CD4-positive, alpha-beta memory T cell (primary cell): ENCODE results near the gene GPR52. TPM values are rescaled to one million over a fixed set of nuclear protein-coding genes. Genes with fewer than 3 reads are reported as not detected.

Experiments used
- CTCF ChIA-PET: fragments of 350-600 bp; sonication (Branson Sonifier 250); formaldehyde crosslinking; loops from one replicate; lab custom pipeline; 2021; ENCODE audit warnings: inconsistent platforms; ENCODE audit not compliant: partially characterized antibody; lab: Charles Lee
- POLR2A ChIA-PET: fragments of 350-600 bp; sonication (Branson Sonifier 250); formaldehyde crosslinking; loops from one replicate; lab custom pipeline; 2021; ENCODE audit not compliant: partially characterized antibody; lab: Charles Lee
- DNase-seq, 5 donors: peaks; one replicate each; pipeline versions ENCODE4 v3.0.0 to v3.0.0-alpha.2; 2020 to 2022; ENCODE audit warnings: mixed read lengths in 1 of 5
- H3K27ac ChIP-seq: one replicate; pipeline ENCODE4 v1.7.0; 2013; ENCODE audit warnings: low read depth, low read length
- H3K27me3 ChIP-seq: 2 replicates; pipeline ENCODE4 v1.7.0; 2013; ENCODE audit warnings: mild to moderate bottlenecking, low read length, moderate library complexity; ENCODE audit not compliant: insufficient read depth
- H3K36me3 ChIP-seq: 2 replicates; pipeline ENCODE4 v1.7.0; 2013; ENCODE audit warnings: mild to moderate bottlenecking, low read length, moderate library complexity; ENCODE audit not compliant: insufficient read depth
- H3K4me1 ChIP-seq: 2 replicates; pipeline ENCODE4 v1.7.0; 2013; ENCODE audit warnings: mild to moderate bottlenecking, low read length, moderate library complexity; ENCODE audit not compliant: insufficient read depth
- H3K4me3 ChIP-seq, 2 donors: one replicate each; pipeline ENCODE4 v1.7.0; 2013; ENCODE audit warnings: low read length in 2 of 2, mild to moderate bottlenecking in 1 of 2
- H3K9me3 ChIP-seq, 2 donors: one replicate each; pipeline ENCODE4 v1.7.0; 2013; ENCODE audit warnings: low read length in 2 of 2, control low read depth in 1 of 2; ENCODE audit not compliant: control insufficient read depth in 1 of 2
- H3K27ac Mint-ChIP-seq, 7 donors: one replicate each; pipeline ENCODE4 v1.8.0; 2020 to 2021; ENCODE audit warnings: mixed read lengths in 7 of 7, mild to moderate bottlenecking in 6 of 7, inconsistent platforms in 3 of 7, moderate library complexity in 3 of 7
- H3K27me3 Mint-ChIP-seq, 2 donors: one replicate each; pipeline ENCODE4 v1.8.0; 2020 to 2021; ENCODE audit warnings: mixed read lengths in 2 of 2
- H3K36me3 Mint-ChIP-seq, 2 donors: one replicate each; pipeline ENCODE4 v1.8.0; 2020 to 2021; ENCODE audit warnings: mixed read lengths in 2 of 2, inconsistent platforms in 1 of 2, mild to moderate bottlenecking in 1 of 2
- H3K4me1 Mint-ChIP-seq, 4 donors: one replicate each; pipeline ENCODE4 v1.8.0; 2020 to 2021; ENCODE audit warnings: mixed read lengths in 4 of 4, mild to moderate bottlenecking in 1 of 4
- H3K4me3 Mint-ChIP-seq, 8 donors: one replicate each; pipeline ENCODE4 v1.8.0; 2020 to 2021; ENCODE audit warnings: mixed read lengths in 8 of 8, mild to moderate bottlenecking in 7 of 8, moderate library complexity in 6 of 8, inconsistent platforms in 3 of 8
- H3K9me3 Mint-ChIP-seq, 8 donors: one replicate each; pipeline ENCODE4 v1.8.0; 2020 to 2021; ENCODE audit warnings: mixed read lengths in 8 of 8, mild to moderate bottlenecking in 5 of 8, inconsistent platforms in 3 of 8, moderate library complexity in 1 of 8
- intact Hi-C: fragments of 100-400 bp; cut with micrococcal nuclease; formaldehyde crosslinking; loops from one replicate; pipeline ENCODE4 v1.15.1; 2023
- polyA plus RNA-seq, 2 donors: library from polyadenylated mRNA; unstranded; fragments of 300-500 nt; fragmentation: Illumina TruSeq; gene quantifications; one replicate each; pipeline ENCODE4 v1.2.3, GENCODE V29; 2021
- total RNA-seq, 2 experiments: library from RNA; stranded (reverse); gene quantifications; one replicate each; pipeline ENCODE4 v1.2.3, GENCODE V29; 2021

GPR52 gene
- total and polyA plus RNA-seq, 4 experiments from 2014 or later, result 1.6 to 3.4 TPM; not detected in 2

DNA sequence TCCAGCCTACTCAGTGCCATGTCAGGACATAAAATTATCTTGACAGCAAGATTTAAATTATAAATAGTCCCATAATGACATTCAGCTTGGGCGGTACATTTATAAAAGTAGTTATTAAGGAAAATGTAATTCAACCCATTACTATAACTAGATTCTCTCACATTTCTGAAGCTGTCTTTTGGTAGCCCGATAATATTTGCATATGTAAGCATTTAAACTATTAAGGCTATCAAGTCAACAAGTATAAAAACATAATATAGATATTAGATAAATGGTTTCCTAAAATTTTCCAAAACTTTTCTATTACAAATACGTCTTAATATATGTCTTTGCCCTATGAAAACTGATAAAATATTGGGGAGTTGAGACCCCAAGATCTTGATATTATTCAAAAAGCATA, 21.6 kb upstream of the GPR52 start:
- H3K36me3 Mint-ChIP-seq, result peaks cover 0 to 6% of the 10 kb centered on the region in 2 donors
- ChIA-PET CTCF (no interaction called here), POLR2A (no interaction called here)

GRCh38 chr1:174428033-174428432, 19.7 kb upstream of the GPR52 start:
- Histone ChIP-seq H3K9me3 (no peaks in the 10 kb centered on the region), H3K27me3 (no peaks in the 10 kb centered on the region), H3K27ac (no peak overlapping the region), H3K4me3 (no peak overlapping the region), H3K4me1 (no peaks in the 10 kb centered on the region), H3K36me3 (no peaks in the 10 kb centered on the region)
- Mint-ChIP-seq H3K27ac (no peak overlapping the region), H3K4me1 (peaks cover 2 to 11% (median 8%) of the 10 kb centered on the region in 4 donors), H3K36me3 (no peaks in the 10 kb centered on the region), H3K4me3 (no peak overlapping the region), H3K9me3 (no peaks in the 10 kb centered on the region), H3K27me3 (no peaks in the 10 kb centered on the region)
- no peak for DNase-seq
- intact Hi-C loops, result no loop called here
- ChIA-PET POLR2A (no interaction called here), CTCF (no interaction called here)

More for the DNA sequence above, 21.6 kb upstream of the GPR52 start:
- Mint-ChIP-seq H3K27ac (no peak overlapping the region), H3K27me3 (no peaks in the 10 kb centered on the region), H3K4me1 (peaks cover 2 to 9% (median 8%) of the 10 kb centered on the region in 4 donors), H3K4me3 (no peak overlapping the region), H3K9me3 (no peaks in the 10 kb centered on the region)
- no peaks in the 10 kb centered on the region for H3K9me3 ChIP-seq
- no peaks in the 10 kb centered on the region for H3K36me3 ChIP-seq
- H3K4me1 ChIP-seq, result no peaks in the 10 kb centered on the region
- H3K27me3 ChIP-seq, result no peaks in the 10 kb centered on the region
- intact Hi-C loops, result no loop called here
- no peak overlapping the region for H3K27ac ChIP-seq
- no peak for DNase-seq
- no peak overlapping the region for H3K4me3 ChIP-seq

DNA sequence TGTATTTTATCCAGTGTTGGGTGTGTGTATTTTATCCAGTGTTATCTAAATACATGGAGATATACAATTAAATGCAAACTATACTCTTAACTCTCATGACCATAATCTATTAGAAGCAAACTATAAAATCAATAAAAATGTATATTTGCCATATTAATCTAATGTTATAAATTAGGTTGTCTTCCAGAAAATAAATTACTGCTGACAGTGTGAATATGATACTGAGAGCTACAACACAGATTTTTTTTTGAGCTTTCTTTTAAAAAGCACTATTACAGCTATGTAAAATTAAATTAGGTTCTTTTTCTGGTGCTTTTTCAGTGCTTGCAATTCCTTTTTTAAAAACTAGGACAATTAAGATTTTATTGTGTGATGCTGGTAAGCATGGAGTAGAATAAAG, 19.0 kb upstream of the GPR52 start:
- no peak overlapping the region for H3K27ac Mint-ChIP-seq
- no peaks in the 10 kb centered on the region for H3K36me3 ChIP-seq
- no peak for DNase-seq
- ChIA-PET CTCF (no interaction called here), POLR2A (no interaction called here)
- no peaks in the 10 kb centered on the region for H3K36me3 Mint-ChIP-seq
- H3K4me3 ChIP-seq, result no peak overlapping the region
- H3K27me3 Mint-ChIP-seq, result no peaks in the 10 kb centered on the region
- peaks cover 2 to 11% (median 8%) of the 10 kb centered on the region in 4 donors for H3K4me1 Mint-ChIP-seq
- H3K9me3 ChIP-seq, result no peaks in the 10 kb centered on the region
- no peaks in the 10 kb centered on the region for H3K9me3 Mint-ChIP-seq
- no peaks in the 10 kb centered on the region for H3K27me3 ChIP-seq
- no peaks in the 10 kb centered on the region for H3K4me1 ChIP-seq
- intact Hi-C loops, result no loop called here
- no peak overlapping the region for H3K4me3 Mint-ChIP-seq
- H3K27ac ChIP-seq, result no peak overlapping the region

DNA sequence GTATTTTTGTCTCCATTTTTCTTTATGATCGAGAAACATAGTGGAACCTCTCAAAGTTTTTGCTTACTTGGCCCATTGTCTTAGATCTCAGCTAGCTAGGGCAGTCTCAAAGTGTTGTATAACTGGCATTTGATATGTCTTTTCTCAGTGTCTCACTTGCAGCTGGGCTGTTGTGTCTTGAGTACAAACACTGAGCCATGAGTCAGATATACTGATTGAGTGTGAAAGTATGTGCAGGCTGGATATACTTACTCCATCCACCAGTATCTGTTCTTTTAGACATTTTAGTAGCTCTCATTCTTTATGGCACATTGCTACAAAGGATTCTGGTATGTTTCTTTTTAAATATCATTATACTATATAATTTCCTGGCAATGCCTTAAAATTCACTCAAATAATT, 14.3 kb upstream of the GPR52 start:
- intact Hi-C loops, result no loop called here
- ChIA-PET CTCF (no interaction called here), POLR2A (no interaction called here)
- Mint-ChIP-seq H3K4me1 (peaks cover 0 to 6% (median 1%) of the 10 kb centered on the region in 4 donors), H3K4me3 (no peak overlapping the region), H3K27ac (no peak overlapping the region), H3K36me3 (peaks cover 4 to 9% of the 10 kb centered on the region in 2 donors), H3K9me3 (peaks cover 0 to 4% (median 0%) of the 10 kb centered on the region in 8 donors), H3K27me3 (no peaks in the 10 kb centered on the region)
- H3K36me3 ChIP-seq, result no peaks in the 10 kb centered on the region
- H3K4me1 ChIP-seq, result no peaks in the 10 kb centered on the region
- no peak for DNase-seq
- no peak overlapping the region for H3K27ac ChIP-seq
- no peaks in the 10 kb centered on the region for H3K9me3 ChIP-seq
- H3K27me3 ChIP-seq, result no peaks in the 10 kb centered on the region
- H3K4me3 ChIP-seq, result no peak overlapping the region

GRCh38 chr1:174445351-174445750, 2.4 kb upstream of the GPR52 start:
- no peak overlapping the region for H3K4me3 Mint-ChIP-seq
- CTCF ChIA-PET, result no interaction called here
- H3K9me3 Mint-ChIP-seq, result peaks cover 0 to 2% (median 0%) of the 10 kb centered on the region in 8 donors
- H3K27ac Mint-ChIP-seq, result no peak overlapping the region
- no peaks in the 10 kb centered on the region for H3K36me3 ChIP-seq
- H3K36me3 Mint-ChIP-seq, result peaks cover 11 to 15% of the 10 kb centered on the region in 2 donors
- POLR2A ChIA-PET, result no interaction called here
- no peak overlapping the region for H3K27ac ChIP-seq
- H3K27me3 Mint-ChIP-seq, result no peaks in the 10 kb centered on the region
- intact Hi-C loops, result no loop called here
- H3K4me3 ChIP-seq, result no peak overlapping the region
- peaks cover 0 to 14% (median 7%) of the 10 kb centered on the region in 4 donors for H3K4me1 Mint-ChIP-seq
- no peaks in the 10 kb centered on the region for H3K9me3 ChIP-seq
- no peaks in the 10 kb centered on the region for H3K27me3 ChIP-seq
- DNase-seq, result no peak
- no peaks in the 10 kb centered on the region for H3K4me1 ChIP-seq

- Histone ChIP-seq H3K4me3 (no peak overlapping the region), H3K36me3 (no peaks in the 10 kb centered on the region), H3K27ac (no peak overlapping the region), H3K4me1 (no peaks in the 10 kb centered on the region), H3K27me3 (no peaks in the 10 kb centered on the region), H3K9me3 (no peaks in the 10 kb centered on the region)
- no peak overlapping the region for H3K4me3 Mint-ChIP-seq
- ChIA-PET POLR2A (no interaction called here), CTCF (no interaction called here)
- no peak for DNase-seq
- peaks cover 0 to 14% (median 7%) of the 10 kb centered on the region in 4 donors for H3K4me1 Mint-ChIP-seq
- H3K9me3 Mint-ChIP-seq, result peaks cover 0 to 2% (median 0%) of the 10 kb centered on the region in 8 donors
- H3K36me3 Mint-ChIP-seq, result peaks cover 11 to 15% of the 10 kb centered on the region in 2 donors
- H3K27me3 Mint-ChIP-seq, result no peaks in the 10 kb centered on the region
- peak overlapping the region in 1 of 7 donors; percentile 65 for H3K27ac Mint-ChIP-seq
- intact Hi-C loops, result no loop called here
Observed at GRCh38 chr1:174445817-174446216, 1.9 kb upstream of the GPR52 start.

GRCh38 chr1:174448531-174448883, 743 bp downstream of the GPR52 start:
- CTCF ChIA-PET, result no interaction called here
- no peaks in the 10 kb centered on the region for H3K36me3 ChIP-seq
- DNase-seq, result no peak
- intact Hi-C loops, result no loop called here
- peaks cover 0 to 8% (median 7%) of the 10 kb centered on the region in 4 donors for H3K4me1 Mint-ChIP-seq
- H3K27me3 ChIP-seq, result no peaks in the 10 kb centered on the region
- no peak overlapping the region for H3K27ac ChIP-seq
- H3K27ac Mint-ChIP-seq, result peak overlapping the region in 2 of 7 donors; percentile 5 to 58
- H3K9me3 Mint-ChIP-seq, result no peaks in the 10 kb centered on the region
- H3K36me3 Mint-ChIP-seq, result peaks cover 11 to 15% of the 10 kb centered on the region in 2 donors
- no peak overlapping the region for H3K4me3 ChIP-seq
- no peaks in the 10 kb centered on the region for H3K4me1 ChIP-seq
- no peaks in the 10 kb centered on the region for H3K9me3 ChIP-seq
- H3K27me3 Mint-ChIP-seq, result no peaks in the 10 kb centered on the region
- H3K4me3 Mint-ChIP-seq, result no peak overlapping the region
- POLR2A ChIA-PET, result no interaction called here

DNA sequence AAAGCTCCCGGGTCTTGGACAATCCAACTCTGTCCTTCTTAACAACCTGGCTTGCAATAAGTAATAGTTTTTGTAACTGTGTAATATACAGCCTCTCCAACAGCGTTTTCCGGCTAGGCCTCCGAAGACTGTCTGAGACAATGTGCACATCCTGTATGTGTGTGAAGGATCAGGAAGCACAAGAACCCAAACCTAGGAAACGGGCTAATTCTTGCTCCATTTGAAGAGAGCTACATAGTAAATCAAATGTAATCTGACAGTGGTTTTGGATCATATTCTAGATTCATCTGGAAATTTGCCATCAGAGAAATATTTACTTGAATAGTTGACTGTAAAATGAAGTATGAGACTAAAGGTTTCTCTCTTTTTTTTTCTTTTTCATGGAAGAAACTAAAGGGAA, 1.2 kb downstream of the GPR52 start:
- intact Hi-C loops, result no loop called here
- peaks cover 11 to 15% of the 10 kb centered on the region in 2 donors for H3K36me3 Mint-ChIP-seq
- H3K4me3 Mint-ChIP-seq, result no peak overlapping the region
- no peaks in the 10 kb centered on the region for H3K9me3 Mint-ChIP-seq
- H3K9me3 ChIP-seq, result no peaks in the 10 kb centered on the region
- H3K27ac ChIP-seq, result no peak overlapping the region
- ChIA-PET CTCF (no interaction called here), POLR2A (no interaction called here)
- no peak overlapping the region for H3K4me3 ChIP-seq
- peaks cover 0 to 7% (median 6%) of the 10 kb centered on the region in 4 donors for H3K4me1 Mint-ChIP-seq
- H3K27ac Mint-ChIP-seq, result no peak overlapping the region
- no peaks in the 10 kb centered on the region for H3K27me3 Mint-ChIP-seq
- no peaks in the 10 kb centered on the region for H3K4me1 ChIP-seq
- DNase-seq, result no peak
- no peaks in the 10 kb centered on the region for H3K36me3 ChIP-seq
- no peaks in the 10 kb centered on the region for H3K27me3 ChIP-seq
